Measurements from ENCODE around the gene EXOC4.
A peak's percentile ranks its signal among the peaks of the same experiment; 100 is the strongest.

Gene EXOC4

DNA sequence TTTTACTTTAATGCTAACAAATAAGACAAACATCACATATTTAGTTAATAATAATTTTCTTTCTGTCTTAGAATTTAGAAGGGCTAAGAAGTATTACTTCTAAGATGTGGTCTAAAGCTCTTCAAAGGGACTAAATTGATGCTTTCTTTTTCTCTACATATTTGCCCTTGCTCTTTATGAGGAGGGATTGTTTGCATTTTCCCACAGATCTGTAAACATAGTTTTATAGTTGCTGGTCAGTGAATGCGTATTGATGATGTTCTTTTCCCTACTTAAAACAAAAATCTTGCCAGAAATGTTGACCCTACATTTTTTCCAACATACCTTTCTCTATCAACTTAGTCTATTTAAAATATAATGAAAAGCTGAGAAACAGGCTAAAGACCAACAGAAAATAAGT is 501.8 kb downstream of the EXOC4 start:
- in situ Hi-C loops (cut with HindIII; ENCODE audit: low sequenced_read_pairs) = no loop called here
- TF ChIP-seq, protein P1, sequence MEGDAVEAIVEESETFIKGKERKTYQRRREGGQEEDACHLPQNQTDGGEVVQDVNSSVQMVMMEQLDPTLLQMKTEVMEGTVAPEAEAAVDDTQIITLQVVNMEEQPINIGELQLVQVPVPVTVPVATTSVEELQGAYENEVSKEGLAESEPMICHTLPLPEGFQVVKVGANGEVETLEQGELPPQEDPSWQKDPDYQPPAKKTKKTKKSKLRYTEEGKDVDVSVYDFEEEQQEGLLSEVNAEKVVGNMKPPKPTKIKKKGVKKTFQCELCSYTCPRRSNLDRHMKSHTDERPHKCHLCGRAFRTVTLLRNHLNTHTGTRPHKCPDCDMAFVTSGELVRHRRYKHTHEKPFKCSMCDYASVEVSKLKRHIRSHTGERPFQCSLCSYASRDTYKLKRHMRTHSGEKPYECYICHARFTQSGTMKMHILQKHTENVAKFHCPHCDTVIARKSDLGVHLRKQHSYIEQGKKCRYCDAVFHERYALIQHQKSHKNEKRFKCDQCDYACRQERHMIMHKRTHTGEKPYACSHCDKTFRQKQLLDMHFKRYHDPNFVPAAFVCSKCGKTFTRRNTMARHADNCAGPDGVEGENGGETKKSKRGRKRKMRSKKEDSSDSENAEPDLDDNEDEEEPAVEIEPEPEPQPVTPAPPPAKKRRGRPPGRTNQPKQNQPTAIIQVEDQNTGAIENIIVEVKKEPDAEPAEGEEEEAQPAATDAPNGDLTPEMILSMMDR (IDR thresholded peaks at IDR 0.05; ENCODE audit: low read depth, low read length, missing control alignments) = no peak
- DNase-seq (ENCODE audit: low read depth) = no peak
- H3K4me3 ChIP-seq (ENCODE audit: low read depth, low read length) = no peak overlapping the region

DNA sequence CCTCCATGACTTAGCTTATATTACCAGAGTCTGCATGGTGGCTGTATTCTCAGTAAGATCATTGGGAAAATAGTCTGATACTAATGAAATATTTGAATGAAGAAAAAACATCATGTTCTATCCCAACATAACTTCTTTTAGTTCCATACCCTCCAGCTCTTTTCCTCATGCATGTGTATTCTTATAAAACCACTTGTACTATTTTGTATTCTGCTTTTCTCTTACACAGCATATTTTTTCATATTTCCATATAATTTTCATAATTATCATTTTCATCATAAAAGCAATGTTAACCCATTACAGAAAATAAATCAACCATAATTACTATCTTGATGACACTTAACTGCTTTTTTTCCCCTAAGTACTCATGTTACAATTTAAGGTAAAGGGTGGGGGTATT is 503.0 kb downstream of the EXOC4 start:
- TF ChIP-seq, protein P1 (IDR thresholded peaks at IDR 0.05; ENCODE audit: low read depth, low read length, missing control alignments) = no peak
- no peak overlapping the region for H3K4me3 ChIP-seq (ENCODE audit: low read depth, low read length)
- in situ Hi-C loops (cut with HindIII; ENCODE audit: low sequenced_read_pairs) = no loop called here
- no peak for DNase-seq (ENCODE audit: low read depth)

DNA sequence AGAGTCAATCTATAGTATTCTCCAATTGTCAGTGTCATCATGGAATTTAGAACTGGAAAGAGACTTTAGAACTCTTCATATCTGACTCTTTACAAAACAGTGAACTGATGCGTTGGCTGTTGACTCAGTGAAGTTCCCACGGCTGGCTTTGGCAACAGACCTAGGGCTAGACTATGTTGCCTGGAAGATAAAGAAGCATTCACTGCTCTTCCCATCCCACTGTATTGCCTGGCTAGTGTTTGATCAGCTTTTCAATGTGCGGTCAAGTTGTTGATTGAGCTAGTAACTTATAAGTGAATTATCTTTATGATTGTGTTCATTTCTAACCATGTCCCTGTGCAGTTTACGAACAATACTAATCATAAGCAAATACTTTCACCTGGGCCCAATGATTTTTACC is 508.6 kb downstream of the EXOC4 start:
- DNase-seq (ENCODE audit: low read depth) = no peak
- no peak overlapping the region for H3K4me3 ChIP-seq (ENCODE audit: low read depth, low read length)
- TF ChIP-seq, protein P1 (IDR thresholded peaks at IDR 0.05; ENCODE audit: low read depth, low read length, missing control alignments) = no peak
- in situ Hi-C loops (cut with HindIII; ENCODE audit: low sequenced_read_pairs) = no loop called here

DNA sequence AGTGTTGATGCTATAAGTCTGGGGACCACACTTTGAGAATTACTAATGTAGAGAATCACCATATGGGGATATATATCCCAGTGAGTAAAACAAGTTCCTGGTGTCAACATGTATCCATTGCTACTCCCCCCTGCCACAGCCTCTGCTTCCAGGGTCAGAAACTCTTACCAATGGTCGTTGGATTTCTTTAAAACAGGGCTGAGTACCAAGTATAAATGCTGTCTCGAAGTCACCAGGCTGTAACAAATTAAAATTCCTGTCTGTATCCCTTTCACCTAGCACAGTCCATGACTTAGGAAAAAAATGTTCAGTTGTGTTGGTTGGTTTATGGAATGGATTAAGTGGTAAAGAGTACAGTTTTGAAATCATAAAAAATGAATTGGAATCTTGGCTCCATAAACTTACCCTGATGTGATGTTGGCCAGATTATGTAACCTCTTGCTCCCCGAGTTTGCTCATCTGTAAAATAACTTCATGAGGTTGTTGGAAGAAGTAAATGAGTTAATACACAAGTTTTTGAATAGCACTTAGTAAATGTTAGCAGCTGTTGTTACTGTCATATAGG is 510.3 kb downstream of the EXOC4 start:
- H3K4me3 ChIP-seq (ENCODE audit: low read depth, low read length) = no peak overlapping the region
- in situ Hi-C loops (cut with HindIII; ENCODE audit: low sequenced_read_pairs) = no loop called here
- TF ChIP-seq, protein P1 (IDR thresholded peaks at IDR 0.05; ENCODE audit: low read depth, low read length, missing control alignments) = no peak
- peak; percentile 5 for DNase-seq (ENCODE audit: low read depth)

DNA sequence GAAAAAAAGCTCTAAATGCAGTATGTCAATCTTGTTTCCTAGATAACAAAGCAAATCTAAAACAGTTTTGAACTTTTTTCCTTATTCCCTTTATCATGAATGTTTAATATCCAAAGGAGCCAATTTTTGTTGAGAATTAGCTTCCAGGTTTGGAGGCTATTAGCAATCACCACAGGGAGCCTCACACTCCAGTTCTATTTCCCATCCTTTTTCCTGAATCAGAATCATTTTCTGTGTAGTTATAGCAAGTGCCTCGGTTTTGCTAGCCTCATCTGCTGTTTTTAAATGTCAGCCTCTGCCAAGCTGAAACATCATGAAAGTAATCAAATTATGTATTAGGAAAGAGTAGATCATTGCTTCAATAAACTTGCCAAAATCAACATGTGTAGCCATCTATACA is 516.8 kb downstream of the EXOC4 start:
- in situ Hi-C loops (cut with HindIII; ENCODE audit: low sequenced_read_pairs) = no loop called here

DNA sequence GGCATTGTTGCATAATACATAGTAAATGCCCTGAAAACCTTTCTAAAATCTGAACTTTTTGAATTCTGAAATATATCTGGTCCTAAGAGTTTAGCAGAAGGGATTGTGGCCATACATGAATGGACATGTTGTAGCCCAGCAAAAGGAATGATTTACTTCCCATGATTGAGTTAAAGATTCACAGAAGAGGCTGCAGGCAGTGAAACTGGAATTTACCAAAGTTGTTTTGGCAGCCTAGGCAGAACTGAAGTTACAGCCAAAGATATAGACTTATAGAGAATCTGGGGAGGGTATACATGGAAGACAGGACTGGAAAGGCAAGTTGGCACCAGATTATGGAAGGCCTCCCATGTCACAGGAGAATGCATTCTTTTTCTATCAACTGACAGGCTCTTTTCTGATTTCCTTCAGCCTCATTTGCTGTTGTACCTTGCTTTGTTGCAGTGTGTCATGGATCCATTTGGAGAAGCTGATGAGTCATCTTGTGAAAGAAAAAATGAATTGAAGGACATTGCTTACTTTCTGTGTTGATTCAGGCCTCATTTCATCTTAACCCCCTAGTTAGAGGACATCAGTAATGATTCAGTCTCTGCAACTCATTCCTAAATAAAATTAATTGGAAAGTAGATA is 518.1 kb downstream of the EXOC4 start:
- H3K4me3 ChIP-seq (ENCODE audit: low read depth, low read length) = no peak overlapping the region
- in situ Hi-C loops (cut with HindIII; ENCODE audit: low sequenced_read_pairs) = no loop called here
- peak; percentile 23 for DNase-seq (ENCODE audit: low read depth)
- TF ChIP-seq, protein P1 (IDR thresholded peaks at IDR 0.05; ENCODE audit: low read depth, low read length, missing control alignments) = no peak

More for the DNA sequence above, 516.8 kb downstream of the EXOC4 start:
- no peak for DNase-seq (ENCODE audit: low read depth)
- TF ChIP-seq, protein P1 (IDR thresholded peaks at IDR 0.05; ENCODE audit: low read depth, low read length, missing control alignments) = no peak
- no peak overlapping the region for H3K4me3 ChIP-seq (ENCODE audit: low read depth, low read length)

Data from astrocyte of the cerebellum (primary cell).